ENCODE data around the gene KCNAB1. TPM values are rescaled to one million over a fixed set of nuclear protein-coding genes. Genes with fewer than 3 reads are reported as not detected.

Gene KCNAB1
- total and polyA plus RNA-seq, 10 of the 15 experiments (the other 5 are each of a cell fraction or from before 2014, with no cell fraction given), result 0.11 to 0.69 (median 0.43) TPM; not detected in 6

DNA sequence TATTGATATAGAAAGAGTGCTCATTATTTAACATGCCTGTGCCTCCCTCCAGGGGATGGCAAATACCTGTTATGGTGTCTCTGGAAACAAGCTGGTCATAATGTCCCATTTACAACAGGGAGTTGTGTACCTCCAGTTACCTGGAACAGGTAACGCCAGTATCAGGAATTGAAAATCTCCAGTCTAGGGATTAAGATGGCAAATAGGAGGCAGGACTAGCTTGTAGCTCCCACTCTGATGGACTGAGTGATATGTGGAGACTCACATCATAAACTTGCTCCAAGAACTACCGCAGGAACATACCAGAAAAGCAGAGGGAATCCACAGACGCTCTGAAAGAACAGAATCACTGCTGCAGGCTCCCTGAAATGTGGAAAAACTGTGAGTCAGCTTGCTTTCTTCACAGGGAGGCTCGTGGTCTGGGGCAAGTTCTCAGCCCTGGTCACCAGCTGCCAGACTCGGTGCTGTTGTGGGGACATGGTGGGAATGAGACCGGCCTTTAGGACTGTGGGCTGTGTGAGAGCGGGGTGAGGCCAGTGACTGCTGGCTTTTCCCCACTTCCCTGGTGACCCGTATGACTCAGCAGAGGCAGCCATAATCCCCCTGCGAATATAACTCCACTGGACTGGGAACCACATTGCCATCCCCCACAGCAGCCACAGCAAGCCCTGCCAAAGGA is 97.4 kb downstream of the KCNAB1 start:
- Histone ChIP-seq H3K27me3 (replicated peaks in 1 of 2; ENCODE audit: control insufficient read depth in 2 of 2, insufficient read depth in 2 of 2, low read length in 1 of 2) (no peaks in the 10 kb centered on the region), H4K20me1 (ENCODE audit: control insufficient read depth, insufficient read depth) (no peaks in the 10 kb centered on the region), H3K36me3 (ENCODE audit: control insufficient read depth in 2 of 2, insufficient read depth in 2 of 2, low read length in 1 of 2) (no peaks in the 10 kb centered on the region), H3K4me2 (ENCODE audit: control insufficient read depth, insufficient read depth) (no peak overlapping the region), H3K4me1 (ENCODE audit: control insufficient read depth, insufficient read depth, low read length) (no peaks in the 10 kb centered on the region), H3K79me2 (ENCODE audit: control insufficient read depth, insufficient read depth, low read length) (no peaks in the 10 kb centered on the region), H3K9me3 (replicated peaks; ENCODE audit: control insufficient read depth, insufficient read depth, low read length) (no peaks in the 10 kb centered on the region), H2AFZ (ENCODE audit: control insufficient read depth, low read depth, low read length) (no peak overlapping the region), H3K9ac (ENCODE audit: control insufficient read depth, insufficient read depth, low read length) (no peak overlapping the region), H3K4me3 (no peak overlapping the region), H3K27ac (ENCODE audit: control insufficient read depth, insufficient read depth) (no peak overlapping the region)
- ChIA-PET POLR2A (no interaction called here), CTCF (no interaction called here), RAD21 (ENCODE audit: unreplicated experiment) (no interaction called here), SMC1A (ENCODE audit: uncharacterized antibody, unreplicated experiment) (interaction anchor here (0.8 kb wide), 1 partner anchor 13 kb away, joined by 3 read pairs; no protein-coding TSS in a partner anchor)
- in situ Hi-C loops (cut with MboI), result no loop called here
- intact Hi-C loops (cut with micrococcal nuclease; ENCODE audit: unreplicated experiment), result no loop called here
- DNase-seq (ENCODE audit: low read depth, low spot score) (no peak), ATAC-seq (no peak), FAIRE-seq (no peak)
- TF ChIP-seq STAT3 (IDR thresholded peaks at IDR 0.05; ENCODE audit: low read depth, low read length), result no peak
- WGBS (ENCODE audit: insufficient coverage, insufficient replicate concordance, low lambda C conversion rate, missing lambda C conversion rate), result 29% methylated on average over 9 of the region's 9 CpGs
- no TSS peak for BruUV-seq (replicated peaks)

DNA sequence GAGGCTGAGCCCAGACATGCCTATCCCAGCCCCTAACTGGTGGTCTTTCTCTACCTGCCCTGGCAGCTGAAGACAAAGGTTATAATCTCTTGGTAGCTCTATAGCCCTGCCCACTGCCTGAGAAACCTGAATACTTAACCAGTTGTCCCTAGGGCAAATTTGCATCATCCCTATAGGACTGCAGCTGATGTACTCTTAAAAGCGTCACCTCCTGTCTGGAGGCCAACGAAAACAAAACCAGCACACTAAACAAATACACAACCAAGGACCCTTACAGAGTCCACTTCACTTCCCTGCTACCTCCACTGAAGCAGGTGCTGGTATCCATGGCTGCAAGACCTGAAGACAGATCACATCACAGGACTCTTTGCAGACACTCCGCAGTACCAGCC is 98.0 kb downstream of the KCNAB1 start:
- RAD21 ChIA-PET (ENCODE audit: unreplicated experiment), result no interaction called here
- H3K9ac ChIP-seq (ENCODE audit: control insufficient read depth, insufficient read depth, low read length), result no peak overlapping the region
- TF ChIP-seq JUNB (IDR thresholded peaks at IDR 0.05) (no peak), PML (IDR thresholded peaks at IDR 0.05; ENCODE audit: low read length) (no peak), MEF2A (IDR thresholded peaks at IDR 0.05; ENCODE audit: insufficient read depth, low read depth, low read length) (no peak), PAX5 (IDR thresholded peaks at IDR 0.05; ENCODE audit: borderline replicate concordance, low read depth, low read length) (no peak), KAT2A (conservative IDR thresholded peaks at IDR 0.05; ENCODE audit: control insufficient read depth, low read depth, low read length) (no peak), HCFC1 (IDR thresholded peaks at IDR 0.05; ENCODE audit: low read length) (no peak), CREB1 (IDR thresholded peaks at IDR 0.05; ENCODE audit: low read depth) (no peak), BMI1 (IDR thresholded peaks at IDR 0.05; ENCODE audit: borderline replicate concordance) (no peak), SMC3 (IDR thresholded peaks at IDR 0.05; ENCODE audit: borderline replicate concordance, low read length) (no peak), RBBP5 (conservative IDR thresholded peaks at IDR 0.05) (no peak), SMAD1 (IDR thresholded peaks at IDR 0.05; ENCODE audit: low read depth, partially characterized antibody) (no peak), NRF1 (conservative IDR thresholded peaks at IDR 0.05; ENCODE audit: low read depth, low read length) (no peak)
- TF ChIP-seq, protein P1, sequence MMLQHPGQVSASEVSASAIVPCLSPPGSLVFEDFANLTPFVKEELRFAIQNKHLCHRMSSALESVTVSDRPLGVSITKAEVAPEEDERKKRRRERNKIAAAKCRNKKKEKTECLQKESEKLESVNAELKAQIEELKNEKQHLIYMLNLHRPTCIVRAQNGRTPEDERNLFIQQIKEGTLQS (IDR thresholded peaks at IDR 0.05; ENCODE audit: borderline replicate concordance, extremely low read depth, low read depth, low read length), result no peak
- TF ChIP-seq, protein P2, sequence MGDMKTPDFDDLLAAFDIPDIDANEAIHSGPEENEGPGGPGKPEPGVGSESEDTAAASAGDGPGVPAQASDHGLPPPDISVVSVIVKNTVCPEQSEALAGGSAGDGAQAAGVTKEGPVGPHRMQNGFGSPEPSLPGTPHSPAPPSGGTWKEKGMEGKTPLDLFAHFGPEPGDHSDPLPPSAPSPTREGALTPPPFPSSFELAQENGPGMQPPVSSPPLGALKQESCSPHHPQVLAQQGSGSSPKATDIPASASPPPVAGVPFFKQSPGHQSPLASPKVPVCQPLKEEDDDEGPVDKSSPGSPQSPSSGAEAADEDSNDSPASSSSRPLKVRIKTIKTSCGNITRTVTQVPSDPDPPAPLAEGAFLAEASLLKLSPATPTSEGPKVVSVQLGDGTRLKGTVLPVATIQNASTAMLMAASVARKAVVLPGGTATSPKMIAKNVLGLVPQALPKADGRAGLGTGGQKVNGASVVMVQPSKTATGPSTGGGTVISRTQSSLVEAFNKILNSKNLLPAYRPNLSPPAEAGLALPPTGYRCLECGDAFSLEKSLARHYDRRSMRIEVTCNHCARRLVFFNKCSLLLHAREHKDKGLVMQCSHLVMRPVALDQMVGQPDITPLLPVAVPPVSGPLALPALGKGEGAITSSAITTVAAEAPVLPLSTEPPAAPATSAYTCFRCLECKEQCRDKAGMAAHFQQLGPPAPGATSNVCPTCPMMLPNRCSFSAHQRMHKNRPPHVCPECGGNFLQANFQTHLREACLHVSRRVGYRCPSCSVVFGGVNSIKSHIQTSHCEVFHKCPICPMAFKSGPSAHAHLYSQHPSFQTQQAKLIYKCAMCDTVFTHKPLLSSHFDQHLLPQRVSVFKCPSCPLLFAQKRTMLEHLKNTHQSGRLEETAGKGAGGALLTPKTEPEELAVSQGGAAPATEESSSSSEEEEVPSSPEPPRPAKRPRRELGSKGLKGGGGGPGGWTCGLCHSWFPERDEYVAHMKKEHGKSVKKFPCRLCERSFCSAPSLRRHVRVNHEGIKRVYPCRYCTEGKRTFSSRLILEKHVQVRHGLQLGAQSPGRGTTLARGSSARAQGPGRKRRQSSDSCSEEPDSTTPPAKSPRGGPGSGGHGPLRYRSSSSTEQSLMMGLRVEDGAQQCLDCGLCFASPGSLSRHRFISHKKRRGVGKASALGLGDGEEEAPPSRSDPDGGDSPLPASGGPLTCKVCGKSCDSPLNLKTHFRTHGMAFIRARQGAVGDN (IDR thresholded peaks at IDR 0.05), result no peak

More for the DNA sequence above, 98.0 kb downstream of the KCNAB1 start:
- Histone ChIP-seq H3K9me3 (replicated peaks; ENCODE audit: control insufficient read depth, insufficient read depth, low read length) (no peaks in the 10 kb centered on the region), H3K36me3 (ENCODE audit: control insufficient read depth in 2 of 2, insufficient read depth in 2 of 2, low read length in 1 of 2) (no peaks in the 10 kb centered on the region), H3K79me2 (ENCODE audit: control insufficient read depth, insufficient read depth, low read length) (no peaks in the 10 kb centered on the region), H4K20me1 (ENCODE audit: control insufficient read depth, insufficient read depth) (no peaks in the 10 kb centered on the region), H3K4me2 (ENCODE audit: control insufficient read depth, insufficient read depth) (no peak overlapping the region), H3K4me3 (no peak overlapping the region), H3K27me3 (replicated peaks in 1 of 2; ENCODE audit: control insufficient read depth in 2 of 2, insufficient read depth in 2 of 2, low read length in 1 of 2) (no peaks in the 10 kb centered on the region), H3K4me1 (ENCODE audit: control insufficient read depth, insufficient read depth, low read length) (no peaks in the 10 kb centered on the region), H3K27ac (ENCODE audit: control insufficient read depth, insufficient read depth) (no peak overlapping the region), H2AFZ (ENCODE audit: control insufficient read depth, low read depth, low read length) (no peak overlapping the region)
- POLR2A ChIA-PET, result no interaction called here
- WGBS (ENCODE audit: insufficient coverage, insufficient replicate concordance, low lambda C conversion rate, missing lambda C conversion rate), result 17% methylated on average over 3 of the region's 3 CpGs
- FAIRE-seq (no peak), ATAC-seq (no peak), DNase-seq (ENCODE audit: low read depth, low spot score) (no peak)
- no TSS peak for BruUV-seq (replicated peaks)
- SMC1A ChIA-PET (ENCODE audit: uncharacterized antibody, unreplicated experiment), result no interaction called here
- intact Hi-C loops (cut with micrococcal nuclease; ENCODE audit: unreplicated experiment) (no loop called here), in situ Hi-C loops (cut with MboI) (no loop called here)
- CTCF ChIA-PET, result no interaction called here
